HepG2 (cell line): ENCODE data around the gene ANKRD65. TPM values are rescaled to one million over a fixed set of nuclear protein-coding genes. Genes with fewer than 3 reads are reported as not detected.
A peak's percentile ranks its signal among the peaks of the same experiment; 100 is the strongest.

Source experiments
- CC2D1A ChIP-seq: sonication (generic); formaldehyde crosslinking; IDR thresholded peaks from 2 replicates; pipeline ENCODE4 v1.8.1; 2023; ENCODE audit warnings: mild to moderate bottlenecking, missing genetic modification reagents
- LRRFIP1 ChIP-seq: sonication (generic); formaldehyde crosslinking; conservative IDR thresholded peaks from 2 replicates; pipeline ENCODE4 v1.4.0; 2020; ENCODE audit warnings: missing genetic modification reagents
- PPARG ChIP-seq: conservative IDR thresholded peaks from 2 replicates; pipeline ENCODE4 v1.6.1; 2016; ENCODE audit warnings: missing biosample characterization, missing genetic modification reagents
- SIX4 ChIP-seq: sonication (generic); formaldehyde crosslinking; IDR thresholded peaks from 2 replicates; pipeline ENCODE4 v1.4.0; 2020; ENCODE audit warnings: missing genetic modification reagents
- TBX2 ChIP-seq: sonication (generic); formaldehyde crosslinking; IDR thresholded peaks from 2 replicates; pipeline ENCODE4 v1.5.0; 2020; ENCODE audit warnings: missing genetic modification reagents, mild to moderate bottlenecking, borderline replicate concordance
- THYN1 ChIP-seq: sonication (generic); formaldehyde crosslinking; IDR thresholded peaks from 2 replicates; pipeline ENCODE4 v1.8.1; 2023; ENCODE audit warnings: low read depth, mild to moderate bottlenecking, moderate library complexity, missing genetic modification reagents, borderline replicate concordance
- ZBTB33 ChIP-seq: sonication (generic); formaldehyde crosslinking; IDR thresholded peaks from 2 replicates; pipeline ENCODE4 v1.4.0; 2020; ENCODE audit warnings: missing genetic modification reagents
- ZFP36L1 ChIP-seq: sonication (generic); formaldehyde crosslinking; IDR thresholded peaks from 2 replicates; pipeline ENCODE4 v1.8.0; 2022; ENCODE audit warnings: mild to moderate bottlenecking, missing genetic modification reagents, moderate library complexity
- ZNF205 ChIP-seq: IDR thresholded peaks from 2 replicates; pipeline ENCODE4 v1.6.1; 2018; ENCODE audit warnings: missing biosample characterization, missing genetic modification reagents
- ZNF362 ChIP-seq: sonication (generic); formaldehyde crosslinking; IDR thresholded peaks from 2 replicates; pipeline ENCODE4 v1.4.0; 2020; ENCODE audit warnings: missing genetic modification reagents, mild to moderate bottlenecking, borderline replicate concordance
- ZNF570 ChIP-seq: sonication (generic); formaldehyde crosslinking; IDR thresholded peaks from 2 replicates; pipeline ENCODE4 v1.4.0; 2020; ENCODE audit warnings: mild to moderate bottlenecking, missing genetic modification reagents, borderline replicate concordance
- ZNF703 ChIP-seq: sonication (generic); formaldehyde crosslinking; IDR thresholded peaks from 2 replicates; pipeline ENCODE4 v1.5.1; 2020; ENCODE audit warnings: missing genetic modification reagents, mild to moderate bottlenecking, moderate library complexity, borderline replicate concordance
- ZNF772 ChIP-seq: sonication (generic); formaldehyde crosslinking; IDR thresholded peaks from 2 replicates; pipeline ENCODE4 v1.5.0; 2020; ENCODE audit warnings: mild to moderate bottlenecking, missing genetic modification reagents
- ZNF782 ChIP-seq: sonication (generic); formaldehyde crosslinking; IDR thresholded peaks from 2 replicates; pipeline ENCODE4 v1.4.0; 2020; ENCODE audit warnings: missing genetic modification reagents, mild to moderate bottlenecking, borderline replicate concordance
- ZNF790 ChIP-seq: sonication (generic); formaldehyde crosslinking; IDR thresholded peaks from 2 replicates; pipeline ENCODE4 v1.8.0; 2022; ENCODE audit warnings: missing genetic modification reagents, mild to moderate bottlenecking, borderline replicate concordance
- ZNF800 ChIP-seq: sonication (generic); formaldehyde crosslinking; IDR thresholded peaks from 2 replicates; pipeline ENCODE4 v1.4.0; 2020; ENCODE audit warnings: missing genetic modification reagents
- ZSCAN20 ChIP-seq: sonication (generic); formaldehyde crosslinking; IDR thresholded peaks from 2 replicates; pipeline ENCODE4 v1.4.0; 2020; ENCODE audit warnings: missing genetic modification reagents, mild to moderate bottlenecking, borderline replicate concordance
- ZUFSP ChIP-seq: sonication (generic); formaldehyde crosslinking; IDR thresholded peaks from 2 replicates; pipeline ENCODE4 v1.9.0; 2021; ENCODE audit warnings: missing genetic modification reagents, mild to moderate bottlenecking, borderline replicate concordance
- polyA plus RNA-seq, 8 experiments: library from polyadenylated mRNA; depleted of rRNA in 3 of 8; stranded (reverse) in 7 of 8; unstranded in 1 of 8; fragments of >200 nt; fragmentation: Illumina TruSeq in 4 of 8; extraction: Trizol in 4 of 8; gene quantifications; 2 replicates each; pipeline versions ENCODE4 v1.2.1 to v1.2.3, GENCODE V29; 2011 to 2016; ENCODE audit warnings: low read depth in 4 of 8, missing spikeins in 1 of 8, mixed read lengths in 1 of 8; ENCODE audit not compliant: insufficient read depth in 1 of 8
- total RNA-seq, 5 experiments: library from RNA; depleted of rRNA; stranded (reverse); fragments of >200 nt; fragmentation: Illumina TruSeq; extraction: Trizol; gene quantifications; 2 replicates each; pipeline ENCODE4 v1.2.3, GENCODE V29; 2016; ENCODE audit warnings: low read depth in 1 of 5

Gene ANKRD65
- total and polyA plus RNA-seq, 2 of the 13 experiments (the other 11 are each of a cell fraction or from before 2014, with no cell fraction given), result 12.1 to 30.1 TPM

GRCh38 chr1:1435106-1435903 lies 14.2 kb upstream of the ANKRD65 start, which contains the start of gene VWA1 (continued):
- TF ChIP-seq ZUFSP (CRISPR knock-in tag) (no peak), CC2D1A (CRISPR knock-in tag) (no peak), SIX4 (CRISPR knock-in tag) (no peak), ZNF790 (CRISPR knock-in tag) (no peak), ZBTB33 (CRISPR knock-in tag) (no peak), ZNF362 (CRISPR knock-in tag) (no peak), ZNF782 (no peak), PPARG (no peak), TBX2 (CRISPR knock-in tag) (peak; percentile 75), ZFP36L1 (CRISPR knock-in tag) (no peak), ZSCAN20 (CRISPR knock-in tag) (no peak), ZNF570 (CRISPR knock-in tag) (no peak), ZNF772 (peak; percentile 48; the same call in 1 of the 2 replicates), ZNF800 (CRISPR knock-in tag) (peak; percentile 66; the same call in 1 of the 2 replicates), LRRFIP1 (CRISPR knock-in tag) (no peak), THYN1 (no peak), ZNF205 (CRISPR knock-in tag) (peak; percentile 70; the same call in 1 of the 2 replicates), ZNF703 (no peak)
